HepG2 (cell line): ENCODE data around the gene SECISBP2L.

ENCODE experiments used
- BRCA1 ChIP-seq: sonication (generic); formaldehyde crosslinking; IDR thresholded peaks from 2 replicates; pipeline ENCODE4 v1.4.0; 2020; ENCODE audit warnings: missing genetic modification reagents
- CTCF ChIP-seq: sonication (generic); formaldehyde crosslinking; IDR thresholded peaks from 2 replicates; pipeline ENCODE4 v1.5.0; 2020; ENCODE audit warnings: mild to moderate bottlenecking, missing genetic modification reagents, moderate library complexity
- E2F1 ChIP-seq: sonication (generic); formaldehyde crosslinking; IDR thresholded peaks from 2 replicates; pipeline ENCODE4 v1.5.0; 2020; ENCODE audit warnings: missing genetic modification reagents
- GTF2F1 ChIP-seq: fragments of 150-350 bp; IDR thresholded peaks from 2 replicates; pipeline ENCODE4 v1.6.1; 2014; ENCODE audit warnings: low read length
- HIVEP1 ChIP-seq: sonication (generic); formaldehyde crosslinking; IDR thresholded peaks from 2 replicates; pipeline ENCODE4 v1.4.0; 2020; ENCODE audit warnings: mild to moderate bottlenecking, missing genetic modification reagents
- HMG20A ChIP-seq: IDR thresholded peaks from 2 replicates; pipeline ENCODE4 v1.6.1; 2016; ENCODE audit warnings: borderline replicate concordance
- POLR2A ChIP-seq, 2 experiments: IDR thresholded peaks; 2 replicates each; pipeline ENCODE4 v1.6.1; 2011; ENCODE audit warnings: low read depth in 2 of 2, low read length in 2 of 2, mild to moderate bottlenecking in 1 of 2, moderate library complexity in 1 of 2; ENCODE audit not compliant: insufficient read depth in 1 of 2
- RAD51 ChIP-seq: fragments of 450-650 bp; IDR thresholded peaks from 2 replicates; pipeline ENCODE4 v1.6.1; 2016; ENCODE audit warnings: borderline replicate concordance
- SETDB1 ChIP-seq: sonication (generic); formaldehyde crosslinking; IDR thresholded peaks from 2 replicates; pipeline ENCODE4 v1.5.1; 2020; ENCODE audit warnings: missing genetic modification reagents, mild to moderate bottlenecking, borderline replicate concordance
- ZNF232 ChIP-seq: sonication (generic); formaldehyde crosslinking; IDR thresholded peaks from 2 replicates; pipeline ENCODE4 v1.4.0; 2020; ENCODE audit warnings: missing genetic modification reagents, borderline replicate concordance

GRCh38 chr15:48966595-48967301 lies 79.5 kb downstream of the SECISBP2L start:
- TF ChIP-seq CTCF (no peak), RAD51 (no peak), HIVEP1 (CRISPR knock-in tag) (no peak), E2F1 (no peak), SETDB1 (CRISPR knock-in tag) (no peak), GTF2F1 (no peak), ZNF232 (CRISPR knock-in tag) (no peak), HMG20A (CRISPR knock-in tag) (no peak), POLR2A (IDR thresholded peaks at IDR 0.05; ENCODE audit: insufficient read depth in 1 of 2, low read depth in 2 of 2, low read length in 2 of 2) (no peak), BRCA1 (no peak)
